Endometrial microvascular endothelial cells (primary cell): ENCODE measurements around the gene DSCAM. TPM values are rescaled to one million over a fixed set of nuclear protein-coding genes. Genes with fewer than 3 reads are reported as not detected.

ENCODE experiments used
- in situ Hi-C: cut with HindIII; loops from 2 replicates; pipeline ENCODE4 v1.10.0; 2017; ENCODE audit warnings: low sequenced_read_pairs, low pct_unique_long_range_greater_than_20kb; ENCODE audit errors: inconsistent ontology term
- total RNA-seq: library from RNA; depleted of rRNA; stranded (reverse); fragments of >200 nt; gene quantifications from one replicate; pipeline ENCODE4 v1.2.3, GENCODE V29; 2015; ENCODE audit errors: inconsistent ontology term

Gene DSCAM
- total RNA-seq, 1 donor from 2014 or later: not detected

- in situ Hi-C loops: no loop called here
Observed at GRCh38 chr21:40595806-40596205, 251.2 kb downstream of the DSCAM start.

- in situ Hi-C loops: no loop called here
Observed at GRCh38 chr21:40587736-40588346, 259.1 kb downstream of the DSCAM start.

- in situ Hi-C loops: no loop called here
Observed at GRCh38 chr21:40586575-40586974, 260.4 kb downstream of the DSCAM start.

- in situ Hi-C loops: no loop called here
Observed at GRCh38 chr21:40577285-40578043, 269.5 kb downstream of the DSCAM start.

GRCh38 chr21:40575976-40576375 is 271.0 kb downstream of the DSCAM start:
- in situ Hi-C loops: no loop called here

- in situ Hi-C loops: no loop called here
Observed at GRCh38 chr21:40569357-40569756, 277.6 kb downstream of the DSCAM start.

- in situ Hi-C loops: no loop called here
Observed at GRCh38 chr21:40568807-40569206, 278.2 kb downstream of the DSCAM start.

GRCh38 chr21:40567501-40567900 is 279.5 kb downstream of the DSCAM start:
- in situ Hi-C loops: no loop called here

GRCh38 chr21:40566486-40566885 is 280.5 kb downstream of the DSCAM start:
- in situ Hi-C loops: no loop called here

GRCh38 chr21:40564318-40564717 is 282.6 kb downstream of the DSCAM start:
- in situ Hi-C loops: no loop called here

GRCh38 chr21:40563900-40564299 is 283.1 kb downstream of the DSCAM start:
- in situ Hi-C loops: no loop called here

GRCh38 chr21:40562242-40563002 is 284.5 kb downstream of the DSCAM start:
- in situ Hi-C loops: no loop called here

- in situ Hi-C loops: no loop called here
Observed at GRCh38 chr21:40556442-40556968, 290.5 kb downstream of the DSCAM start.

- in situ Hi-C loops: no loop called here
Observed at GRCh38 chr21:40555021-40555528, 291.9 kb downstream of the DSCAM start.

- in situ Hi-C loops: no loop called here
Observed at GRCh38 chr21:40553781-40554180, 293.2 kb downstream of the DSCAM start.

- in situ Hi-C loops: no loop called here
Observed at GRCh38 chr21:40547906-40548513, 298.9 kb downstream of the DSCAM start.

- in situ Hi-C loops: no loop called here
Observed at GRCh38 chr21:40546647-40547046, 300.3 kb downstream of the DSCAM start.

- in situ Hi-C loops: no loop called here
Observed at GRCh38 chr21:40540216-40540615, 306.7 kb downstream of the DSCAM start.

- in situ Hi-C loops: no loop called here
Observed at GRCh38 chr21:40534886-40535285, 312.1 kb downstream of the DSCAM start.
